NCI-H446 (cell line): ENCODE data around the gene HNRNPK.

Source experiments
- DNase-seq, 2 experiments: peaks; one replicate each; lab custom pipeline; 2025; lab: John Stamatoyannopoulos, UW

The HNRNPK gene

GRCh38 chr9:83933790-83934189 is 46.2 kb downstream of the HNRNPK start:
- DNase-seq = no peak

DNA sequence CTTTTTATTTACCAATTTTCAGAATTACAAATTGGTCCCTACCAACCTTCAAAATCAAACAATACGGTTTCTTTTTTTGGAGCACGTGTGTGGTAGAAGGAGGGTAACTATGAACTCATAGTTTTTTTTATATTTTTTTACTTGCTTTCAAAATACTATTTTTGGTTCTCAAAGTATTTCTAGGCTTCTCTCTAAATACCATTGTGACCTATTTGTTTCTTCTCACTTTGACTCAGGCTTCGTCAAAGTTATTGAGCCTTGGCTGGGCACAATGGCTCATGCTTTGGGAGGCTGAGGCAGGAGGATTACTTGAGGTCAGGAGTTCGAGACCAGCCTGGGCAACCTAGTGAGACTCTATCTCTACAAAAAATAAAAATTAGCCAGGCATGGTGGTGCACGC is 47.2 kb downstream of the HNRNPK start:
- DNase-seq = no peak

- DNase-seq = no peak
These were observed 48.0 kb downstream of the HNRNPK start for GRCh38 chr9:83932011-83932410.

- DNase-seq = no peak
These were observed 49.1 kb downstream of the HNRNPK start for GRCh38 chr9:83930881-83931280.

- no peak for DNase-seq
These were observed 52.4 kb downstream of the HNRNPK start for GRCh38 chr9:83927591-83927990.

GRCh38 chr9:83920927-83921707 is 58.9 kb downstream of the HNRNPK start, which contains the start of gene KIF27:
Gene KIF27, minus strand, starts transcription at chr9:83921432. Its CDS starts 5,841 bp downstream, at chr9:83915591.
- peak; percentile 46 to 93 for DNase-seq

DNA sequence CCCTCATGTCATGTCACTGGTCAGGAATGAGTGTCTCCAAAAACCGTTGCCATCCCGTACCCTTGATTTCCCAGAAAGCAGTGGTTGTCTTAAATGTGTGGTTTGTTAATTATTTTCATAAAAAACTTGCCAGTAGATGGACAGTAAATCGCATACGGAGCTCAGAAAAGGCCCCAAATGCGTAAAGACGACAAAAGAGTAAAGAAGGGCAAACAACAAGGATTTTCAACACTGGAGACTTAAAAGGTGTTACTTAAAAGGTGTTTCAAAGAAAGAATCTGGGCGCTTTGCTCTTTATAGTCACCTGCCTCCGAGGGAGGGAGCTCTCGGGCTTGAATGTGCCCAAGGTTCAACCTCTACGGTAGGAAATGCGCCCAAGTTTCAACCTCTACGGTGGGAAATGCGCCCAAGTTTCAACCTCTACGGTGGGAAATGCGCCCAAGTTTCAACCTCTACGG is 59.5 kb downstream of the HNRNPK start:
- peak in 1 of 2 experiments; percentile 48 for DNase-seq

DNA sequence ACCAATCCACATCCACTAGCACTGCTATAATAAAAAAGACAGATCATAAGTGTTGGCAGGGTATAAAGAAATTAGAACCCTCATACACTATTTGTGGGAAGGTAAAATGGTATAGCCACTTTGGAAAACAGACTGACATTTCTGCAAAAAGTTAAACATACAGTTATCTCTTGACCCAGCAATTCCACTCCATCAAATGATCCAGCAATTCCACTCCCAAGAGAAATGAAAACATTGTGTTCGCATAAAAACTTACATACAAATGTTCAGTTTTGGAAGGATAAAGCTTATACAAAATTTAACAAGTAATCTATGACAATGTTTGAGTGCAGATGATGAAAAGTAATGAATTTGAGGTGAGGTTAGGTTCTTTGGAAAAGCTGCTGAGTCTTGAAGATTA is 60.9 kb downstream of the HNRNPK start:
- DNase-seq = no peak
